Measurements from ENCODE around the gene RAD51B. TPM values are rescaled to one million over a fixed set of nuclear protein-coding genes. Genes with fewer than 3 reads are reported as not detected.

RAD51B gene
- total RNA-seq, 2 experiments from 2014 or later: 27.4 to 31.6 TPM

DNA sequence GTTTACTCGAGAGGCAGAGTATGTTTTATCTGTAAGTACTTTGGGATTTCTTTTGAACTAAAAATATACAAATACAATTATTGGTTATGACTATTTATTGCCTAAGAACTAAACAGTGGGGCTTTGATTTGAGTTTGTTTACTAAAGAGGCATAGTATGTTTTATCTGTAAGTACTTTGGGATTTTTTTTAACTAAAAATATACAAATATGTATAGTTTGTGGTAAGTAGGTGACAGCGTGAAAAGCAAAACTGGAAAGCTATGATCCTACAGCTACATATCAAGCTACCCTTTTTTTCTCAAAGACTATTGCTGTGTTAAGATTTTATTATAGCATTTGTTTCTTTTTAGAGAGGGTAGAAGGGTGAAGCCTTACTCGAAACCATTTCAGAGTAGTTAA, 171.0 kb downstream of the RAD51B start:
- H3K27ac Mint-ChIP-seq: no peak overlapping the region
- peaks cover 3% of the 10 kb centered on the region for H3K36me3 Mint-ChIP-seq
- H3K4me1 Mint-ChIP-seq: no peaks in the 10 kb centered on the region
- H3K4me3 Mint-ChIP-seq: no peak overlapping the region
- no peak for DNase-seq
- no peaks in the 10 kb centered on the region for H3K9me3 Mint-ChIP-seq
- H3K27me3 Mint-ChIP-seq: no peaks in the 10 kb centered on the region

DNA sequence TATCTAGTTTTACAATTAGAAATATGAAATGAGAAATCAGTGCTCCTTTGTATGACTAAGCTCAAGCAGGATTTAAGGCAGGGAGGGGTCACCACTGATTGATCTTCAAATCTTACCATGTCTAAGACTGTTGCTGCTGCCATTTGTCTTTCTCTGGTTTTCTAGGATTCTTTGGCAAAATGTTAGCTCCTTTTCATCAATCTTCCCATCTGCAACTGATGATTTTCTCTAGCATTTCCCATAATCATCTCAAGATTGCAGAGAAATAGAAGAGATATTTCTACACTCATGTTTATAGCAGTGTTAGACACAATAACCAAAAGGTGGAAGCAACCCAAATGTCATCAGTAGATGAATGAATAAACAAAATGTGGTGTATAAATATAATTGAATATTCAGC, 175.0 kb downstream of the RAD51B start:
- Mint-ChIP-seq H3K4me1 (no peaks in the 10 kb centered on the region), H3K27me3 (no peaks in the 10 kb centered on the region), H3K4me3 (no peak overlapping the region), H3K27ac (no peak overlapping the region), H3K9me3 (no peaks in the 10 kb centered on the region), H3K36me3 (peaks cover 2% of the 10 kb centered on the region)
- no peak for DNase-seq

DNA sequence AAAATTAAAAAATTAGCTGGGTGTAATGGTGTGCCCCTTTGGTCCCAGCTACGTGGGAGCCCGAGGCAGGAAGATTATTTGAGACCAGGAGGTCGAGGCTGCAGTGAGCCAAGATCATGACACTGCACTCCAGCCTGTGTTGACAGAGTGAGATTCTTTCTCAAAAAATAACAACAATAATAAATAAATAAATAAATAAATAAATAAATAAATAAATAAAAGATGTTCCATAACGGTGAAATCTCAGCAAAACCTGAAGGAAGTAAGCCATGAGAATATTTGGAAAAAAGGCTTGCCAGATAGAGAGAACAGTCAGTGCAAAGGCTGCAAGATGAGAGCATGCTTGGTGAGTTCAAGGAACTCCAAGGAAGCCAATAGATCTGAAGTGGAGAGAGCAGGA, 176.7 kb downstream of the RAD51B start:
- H3K27ac Mint-ChIP-seq: no peak overlapping the region
- no peaks in the 10 kb centered on the region for H3K4me1 Mint-ChIP-seq
- no peak for DNase-seq
- no peak overlapping the region for H3K4me3 Mint-ChIP-seq
- no peaks in the 10 kb centered on the region for H3K9me3 Mint-ChIP-seq
- H3K36me3 Mint-ChIP-seq: peaks cover 2% of the 10 kb centered on the region
- no peaks in the 10 kb centered on the region for H3K27me3 Mint-ChIP-seq

GRCh38 chr14:67998834-67999233, 179.3 kb downstream of the RAD51B start:
- Mint-ChIP-seq H3K4me1 (no peaks in the 10 kb centered on the region), H3K9me3 (peaks cover 5% of the 10 kb centered on the region), H3K27ac (no peak overlapping the region), H3K4me3 (no peak overlapping the region), H3K36me3 (peaks cover 5% of the 10 kb centered on the region), H3K27me3 (no peaks in the 10 kb centered on the region)
- no peak for DNase-seq

- peaks cover 5% of the 10 kb centered on the region for H3K9me3 Mint-ChIP-seq
- H3K4me3 Mint-ChIP-seq: no peak overlapping the region
- no peak for DNase-seq
- H3K27ac Mint-ChIP-seq: no peak overlapping the region
- H3K4me1 Mint-ChIP-seq: no peaks in the 10 kb centered on the region
- no peaks in the 10 kb centered on the region for H3K27me3 Mint-ChIP-seq
- peaks cover 5% of the 10 kb centered on the region for H3K36me3 Mint-ChIP-seq
These were observed 179.7 kb downstream of the RAD51B start for GRCh38 chr14:67999290-67999689.

GRCh38 chr14:67999705-68000384, 180.3 kb downstream of the RAD51B start:
- DNase-seq: no peak
- Mint-ChIP-seq H3K4me3 (no peak overlapping the region), H3K27ac (no peak overlapping the region), H3K4me1 (no peaks in the 10 kb centered on the region), H3K9me3 (peaks cover 5% of the 10 kb centered on the region), H3K27me3 (no peaks in the 10 kb centered on the region), H3K36me3 (peaks cover 5% of the 10 kb centered on the region)

GRCh38 chr14:68000511-68000910, 180.9 kb downstream of the RAD51B start:
- Mint-ChIP-seq H3K27me3 (no peaks in the 10 kb centered on the region), H3K27ac (no peak overlapping the region), H3K4me3 (no peak overlapping the region), H3K9me3 (peaks cover 5% of the 10 kb centered on the region), H3K36me3 (peaks cover 3% of the 10 kb centered on the region), H3K4me1 (no peaks in the 10 kb centered on the region)
- DNase-seq: no peak

DNA sequence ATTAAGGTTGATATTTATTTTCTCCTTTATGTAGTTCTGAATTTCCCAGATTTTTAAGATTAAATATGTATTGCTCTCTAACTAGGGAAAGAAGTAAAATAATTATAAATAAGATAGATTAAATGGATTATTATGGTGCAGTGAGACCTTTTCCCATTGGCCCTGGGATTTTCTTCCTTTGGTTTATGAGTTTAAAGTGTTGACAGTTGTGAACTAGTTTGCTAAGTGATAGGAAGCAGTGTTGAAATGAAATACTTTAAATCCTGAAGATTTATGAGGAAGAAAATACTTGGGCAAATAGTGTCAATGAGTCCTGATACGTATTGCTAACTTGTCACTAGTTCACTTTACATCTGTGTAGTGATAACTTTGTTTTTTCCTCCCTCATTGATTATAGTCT, 188.9 kb downstream of the RAD51B start:
- Mint-ChIP-seq H3K36me3 (peaks cover 2% of the 10 kb centered on the region), H3K27ac (no peak overlapping the region)

GRCh38 chr14:68011406-68012028, 191.9 kb downstream of the RAD51B start:
- no peak overlapping the region for H3K27ac Mint-ChIP-seq
- peaks cover 3% of the 10 kb centered on the region for H3K9me3 Mint-ChIP-seq
- H3K36me3 Mint-ChIP-seq: peaks cover 7% of the 10 kb centered on the region
- H3K4me1 Mint-ChIP-seq: no peaks in the 10 kb centered on the region
- no peaks in the 10 kb centered on the region for H3K27me3 Mint-ChIP-seq
- no peak for DNase-seq
- H3K4me3 Mint-ChIP-seq: no peak overlapping the region

More for the DNA sequence above, 188.9 kb downstream of the RAD51B start:
- no peak overlapping the region for H3K4me3 Mint-ChIP-seq
- no peaks in the 10 kb centered on the region for H3K27me3 Mint-ChIP-seq
- no peak for DNase-seq
- no peaks in the 10 kb centered on the region for H3K4me1 Mint-ChIP-seq
- no peaks in the 10 kb centered on the region for H3K9me3 Mint-ChIP-seq

DNA sequence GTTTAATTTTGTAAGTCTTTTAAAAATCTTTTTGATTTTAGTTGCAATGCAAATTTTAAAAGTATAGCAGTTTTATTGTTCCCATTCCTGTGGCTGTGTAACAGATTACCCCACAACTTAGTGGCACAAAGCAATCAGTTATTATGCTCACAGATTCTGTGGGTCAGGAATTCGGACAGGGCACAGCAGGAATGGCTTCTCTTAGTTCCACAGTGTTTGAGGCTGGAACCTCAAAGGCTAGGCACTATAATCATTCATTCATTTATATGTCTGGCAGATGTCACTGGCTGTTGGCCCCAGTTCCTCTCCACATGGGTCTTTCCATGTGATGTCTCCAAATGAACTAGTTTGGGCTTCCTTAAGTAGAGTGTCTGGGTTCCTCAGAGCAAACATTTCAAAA, 193.3 kb downstream of the RAD51B start:
- no peak for DNase-seq
- Mint-ChIP-seq H3K36me3 (peaks cover 7% of the 10 kb centered on the region), H3K27ac (no peak overlapping the region), H3K9me3 (peaks cover 3% of the 10 kb centered on the region), H3K4me3 (no peak overlapping the region), H3K27me3 (no peaks in the 10 kb centered on the region), H3K4me1 (no peaks in the 10 kb centered on the region)

DNA sequence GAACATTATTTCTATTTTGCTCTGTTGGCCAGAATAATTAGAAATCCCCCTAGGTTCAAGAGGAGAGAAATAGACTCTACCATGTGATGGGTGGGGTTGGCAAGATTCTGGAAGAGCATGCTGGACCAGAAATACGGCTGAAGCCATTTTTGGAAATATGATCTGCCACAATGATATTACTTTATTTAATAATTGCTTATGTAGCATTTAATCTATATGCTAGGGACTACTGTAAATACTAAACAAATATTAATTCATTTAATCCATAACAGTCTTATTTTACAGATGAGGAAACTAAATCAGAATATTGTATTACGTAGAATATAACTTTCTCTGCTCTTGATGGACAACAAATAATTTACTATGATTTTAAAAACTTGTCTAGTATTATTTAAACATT, 193.7 kb downstream of the RAD51B start:
- Mint-ChIP-seq H3K27ac (no peak overlapping the region), H3K4me3 (no peak overlapping the region), H3K27me3 (no peaks in the 10 kb centered on the region), H3K9me3 (peaks cover 3% of the 10 kb centered on the region), H3K4me1 (no peaks in the 10 kb centered on the region), H3K36me3 (peaks cover 7% of the 10 kb centered on the region)
- no peak for DNase-seq

DNA sequence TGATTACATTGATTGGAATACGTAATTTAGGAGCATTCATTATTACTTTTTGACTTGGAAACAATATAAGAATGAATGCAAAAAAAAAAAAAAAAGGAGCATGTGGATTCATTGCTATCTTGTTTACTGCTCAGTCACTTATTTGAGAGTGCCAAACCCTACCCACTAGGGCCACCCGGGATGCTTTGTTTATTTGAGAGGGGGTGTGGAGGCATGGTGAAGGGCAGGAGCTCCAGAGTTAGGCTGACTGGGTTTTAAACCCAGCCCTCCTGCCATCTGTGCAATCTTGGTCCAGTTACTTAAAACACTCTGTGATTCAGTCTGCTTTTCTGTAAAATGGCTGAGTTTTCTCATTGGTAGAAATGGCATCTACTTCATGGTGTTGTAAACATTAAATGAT, 195.2 kb downstream of the RAD51B start:
- DNase-seq: no peak
- Mint-ChIP-seq H3K27me3 (no peaks in the 10 kb centered on the region), H3K36me3 (peaks cover 7% of the 10 kb centered on the region), H3K27ac (no peak overlapping the region), H3K4me1 (no peaks in the 10 kb centered on the region), H3K4me3 (no peak overlapping the region), H3K9me3 (peaks cover 3% of the 10 kb centered on the region)

GRCh38 chr14:68015356-68016254, 196.0 kb downstream of the RAD51B start:
- Mint-ChIP-seq H3K4me3 (no peak overlapping the region), H3K27ac (no peak overlapping the region), H3K27me3 (no peaks in the 10 kb centered on the region), H3K4me1 (no peaks in the 10 kb centered on the region), H3K9me3 (peaks cover 3% of the 10 kb centered on the region), H3K36me3 (peaks cover 7% of the 10 kb centered on the region)
- DNase-seq: no peak

DNA sequence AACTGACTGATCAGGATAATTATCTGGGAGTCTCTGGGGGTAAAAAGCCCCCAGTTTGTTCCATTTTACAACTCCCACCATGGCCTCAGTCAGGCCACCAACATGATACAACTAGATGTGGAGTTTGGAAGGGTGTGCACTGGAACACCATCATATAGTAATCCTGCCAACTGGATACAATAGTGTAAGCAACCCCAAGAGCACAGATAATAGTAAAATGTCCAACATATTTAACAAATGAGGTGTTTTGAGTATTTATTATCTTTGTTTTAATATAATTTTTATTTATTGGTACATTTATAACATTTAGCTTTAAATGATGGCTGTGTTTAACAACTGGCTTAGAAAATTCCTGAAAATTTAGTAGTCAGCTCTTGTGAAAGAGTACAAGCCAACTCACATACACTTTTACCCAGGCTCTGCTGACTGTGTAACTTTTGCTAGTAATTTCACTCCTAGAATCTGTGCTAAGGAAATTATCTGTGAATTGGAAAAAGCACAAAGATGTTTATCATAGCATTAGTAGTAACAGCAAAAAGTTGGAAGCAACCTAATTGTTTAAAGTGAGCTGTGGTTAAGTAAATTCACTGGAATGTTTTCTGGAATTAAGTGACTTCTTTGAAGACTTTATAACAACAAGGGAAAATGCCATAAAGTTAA, 196.8 kb downstream of the RAD51B start:
- Mint-ChIP-seq H3K36me3 (peaks cover 7% of the 10 kb centered on the region), H3K27me3 (no peaks in the 10 kb centered on the region), H3K4me3 (no peak overlapping the region), H3K27ac (no peak overlapping the region), H3K4me1 (no peaks in the 10 kb centered on the region), H3K9me3 (peaks cover 3% of the 10 kb centered on the region)
- DNase-seq: no peak

GRCh38 chr14:68018598-68018997, 199.0 kb downstream of the RAD51B start:
- no peak overlapping the region for H3K27ac Mint-ChIP-seq
- H3K27me3 Mint-ChIP-seq: no peaks in the 10 kb centered on the region
- no peaks in the 10 kb centered on the region for H3K4me1 Mint-ChIP-seq
- no peak for DNase-seq
- H3K9me3 Mint-ChIP-seq: peaks cover 18% of the 10 kb centered on the region
- no peak overlapping the region for H3K4me3 Mint-ChIP-seq
- peaks cover 20% of the 10 kb centered on the region for H3K36me3 Mint-ChIP-seq
